ENCODE data around the gene SLC35A1. TPM values are rescaled to one million over a fixed set of nuclear protein-coding genes. Genes with fewer than 3 reads are reported as not detected.

SLC35A1 gene
- total RNA-seq, 2 experiments from 2014 or later, result 3.8 to 4.9 TPM

DNA sequence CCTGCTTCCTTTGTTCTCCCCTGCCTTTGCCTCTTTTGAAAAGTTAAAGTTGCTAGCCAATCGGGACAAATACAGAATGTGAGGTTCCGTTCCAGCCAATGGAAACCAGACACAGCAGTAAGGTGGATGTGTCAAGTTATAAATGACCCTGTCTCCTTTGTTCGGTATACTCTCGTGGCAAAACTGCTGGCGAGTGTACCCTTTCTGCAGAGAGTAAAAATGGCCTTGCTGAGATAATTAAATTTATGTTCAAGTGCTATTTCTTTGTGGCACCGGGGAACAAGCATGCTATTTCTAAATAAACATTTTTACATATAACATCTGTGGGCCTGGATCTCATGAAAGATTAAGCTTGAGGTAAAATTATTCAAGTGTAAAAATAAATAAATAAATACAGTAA lies 66.8 kb downstream of the SLC35A1 start:
- Histone ChIP-seq H3K9me3 (ENCODE audit: control insufficient read depth in 1 of 2, insufficient read depth in 1 of 2, low read length in 2 of 2) (peaks cover 0 to 8% of the 10 kb centered on the region in 2 experiments), H3K27me3 (ENCODE audit: control insufficient read depth in 1 of 2, insufficient read depth in 2 of 2, low read length in 2 of 2) (no peaks in the 10 kb centered on the region), H3K27ac (ENCODE audit: low read depth in 1 of 2, low read length in 2 of 2) (no peak overlapping the region), H3K36me3 (ENCODE audit: insufficient read depth, low read length) (peaks cover 48% of the 10 kb centered on the region), H3K4me1 (ENCODE audit: insufficient read depth, low read length) (no peaks in the 10 kb centered on the region), H3K4me3 (ENCODE audit: low read length) (no peak overlapping the region)
- DNase-seq (no peak), ATAC-seq (ENCODE audit: poor library complexity) (no peak)
- Mint-ChIP-seq H3K27me3 (no peaks in the 10 kb centered on the region), H3K4me3 (no peak overlapping the region), H3K9me3 (peaks cover 3% of the 10 kb centered on the region), H3K27ac (no peak overlapping the region), H3K4me1 (ENCODE audit: low read depth) (peaks cover 8% of the 10 kb centered on the region), H3K36me3 (ENCODE audit: low read depth) (peaks cover 73% of the 10 kb centered on the region)
- CTCF ChIA-PET, result no interaction called here
- TF ChIP-seq, protein P1, sequence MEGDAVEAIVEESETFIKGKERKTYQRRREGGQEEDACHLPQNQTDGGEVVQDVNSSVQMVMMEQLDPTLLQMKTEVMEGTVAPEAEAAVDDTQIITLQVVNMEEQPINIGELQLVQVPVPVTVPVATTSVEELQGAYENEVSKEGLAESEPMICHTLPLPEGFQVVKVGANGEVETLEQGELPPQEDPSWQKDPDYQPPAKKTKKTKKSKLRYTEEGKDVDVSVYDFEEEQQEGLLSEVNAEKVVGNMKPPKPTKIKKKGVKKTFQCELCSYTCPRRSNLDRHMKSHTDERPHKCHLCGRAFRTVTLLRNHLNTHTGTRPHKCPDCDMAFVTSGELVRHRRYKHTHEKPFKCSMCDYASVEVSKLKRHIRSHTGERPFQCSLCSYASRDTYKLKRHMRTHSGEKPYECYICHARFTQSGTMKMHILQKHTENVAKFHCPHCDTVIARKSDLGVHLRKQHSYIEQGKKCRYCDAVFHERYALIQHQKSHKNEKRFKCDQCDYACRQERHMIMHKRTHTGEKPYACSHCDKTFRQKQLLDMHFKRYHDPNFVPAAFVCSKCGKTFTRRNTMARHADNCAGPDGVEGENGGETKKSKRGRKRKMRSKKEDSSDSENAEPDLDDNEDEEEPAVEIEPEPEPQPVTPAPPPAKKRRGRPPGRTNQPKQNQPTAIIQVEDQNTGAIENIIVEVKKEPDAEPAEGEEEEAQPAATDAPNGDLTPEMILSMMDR (IDR thresholded peaks at IDR 0.05), result no peak
- intact Hi-C loops (cut with DNase I, micrococcal nuclease), result no loop called here
- POLR2A ChIA-PET, result no interaction called here

DNA sequence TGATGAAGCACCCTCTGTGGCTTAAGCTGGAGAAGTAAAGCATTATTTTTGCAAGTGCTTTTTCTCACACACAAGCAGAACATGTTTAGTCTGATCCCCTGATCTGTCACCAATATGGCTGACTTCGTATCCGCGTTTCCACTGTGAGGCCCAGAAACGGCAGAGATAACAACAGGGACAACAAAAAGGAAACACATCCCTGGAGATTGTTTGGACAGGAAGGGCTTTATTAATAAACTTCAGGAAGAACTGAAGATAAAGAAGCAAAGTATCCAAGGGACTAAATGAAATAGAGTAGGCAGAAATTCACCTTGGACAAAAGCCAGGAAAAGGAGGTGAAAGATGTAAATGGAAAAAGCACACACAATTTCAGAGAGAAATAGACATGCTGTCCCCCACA lies 67.8 kb downstream of the SLC35A1 start:
- no peaks in the 10 kb centered on the region for H3K4me1 ChIP-seq (ENCODE audit: insufficient read depth, low read length)
- H3K4me3 ChIP-seq (ENCODE audit: low read length), result no peak overlapping the region
- ChIA-PET CTCF (no interaction called here), POLR2A (interaction anchor here (0.6 kb wide), 2 partner anchors 264 to 725 kb away, joined by 3 read pairs; no protein-coding TSS in a partner anchor)
- DNase-seq (no peak), ATAC-seq (ENCODE audit: poor library complexity) (no peak)
- H3K27me3 Mint-ChIP-seq, result no peaks in the 10 kb centered on the region
- no peak overlapping the region for H3K27ac ChIP-seq (ENCODE audit: low read depth in 1 of 2, low read length in 2 of 2)
- peaks cover 0 to 8% of the 10 kb centered on the region in 2 experiments for H3K9me3 ChIP-seq (ENCODE audit: control insufficient read depth in 1 of 2, insufficient read depth in 1 of 2, low read length in 2 of 2)
- H3K4me1 Mint-ChIP-seq (ENCODE audit: low read depth), result peaks cover 8% of the 10 kb centered on the region
- H3K27ac Mint-ChIP-seq, result no peak overlapping the region
- H3K9me3 Mint-ChIP-seq, result peaks cover 3% of the 10 kb centered on the region
- peaks cover 80% of the 10 kb centered on the region for H3K36me3 Mint-ChIP-seq (ENCODE audit: low read depth)
- peaks cover 58% of the 10 kb centered on the region for H3K36me3 ChIP-seq (ENCODE audit: insufficient read depth, low read length)
- TF ChIP-seq, protein P1 (IDR thresholded peaks at IDR 0.05), result no peak
- no peak overlapping the region for H3K4me3 Mint-ChIP-seq
- no peaks in the 10 kb centered on the region for H3K27me3 ChIP-seq (ENCODE audit: control insufficient read depth in 1 of 2, insufficient read depth in 2 of 2, low read length in 2 of 2)
- intact Hi-C loops (cut with DNase I, micrococcal nuclease), result no loop called here

DNA sequence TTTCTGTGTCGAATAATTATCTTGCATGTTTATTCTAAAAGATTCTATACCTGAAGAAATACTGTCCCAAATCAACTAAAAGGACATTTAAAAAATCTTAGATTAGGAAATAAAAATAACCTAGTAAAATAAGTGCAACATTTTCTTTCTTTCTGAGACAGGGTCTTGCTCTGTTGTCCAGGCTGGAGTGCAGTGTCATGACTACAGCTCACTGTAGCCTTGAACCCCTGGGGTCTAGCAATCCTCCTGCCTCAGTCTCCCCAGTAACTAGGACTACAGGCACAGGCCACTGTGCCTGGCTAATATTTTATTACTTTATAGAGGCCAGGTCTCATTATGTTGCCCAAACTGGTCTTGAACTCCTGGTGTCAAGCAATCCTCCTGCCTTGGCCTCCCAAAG lies 68.3 kb downstream of the SLC35A1 start:
- Mint-ChIP-seq H3K4me3 (no peak overlapping the region), H3K27me3 (no peaks in the 10 kb centered on the region), H3K27ac (no peak overlapping the region), H3K4me1 (ENCODE audit: low read depth) (peaks cover 8% of the 10 kb centered on the region), H3K36me3 (ENCODE audit: low read depth) (peaks cover 85% of the 10 kb centered on the region), H3K9me3 (peaks cover 3% of the 10 kb centered on the region)
- no peak overlapping the region for H3K4me3 ChIP-seq (ENCODE audit: low read length)
- peaks cover 62% of the 10 kb centered on the region for H3K36me3 ChIP-seq (ENCODE audit: insufficient read depth, low read length)
- H3K27ac ChIP-seq (ENCODE audit: low read depth in 1 of 2, low read length in 2 of 2), result no peak overlapping the region
- TF ChIP-seq, protein P1 (IDR thresholded peaks at IDR 0.05), result no peak
- no peaks in the 10 kb centered on the region for H3K4me1 ChIP-seq (ENCODE audit: insufficient read depth, low read length)
- DNase-seq (no peak), ATAC-seq (ENCODE audit: poor library complexity) (no peak)
- CTCF ChIA-PET, result no interaction called here
- no peaks in the 10 kb centered on the region for H3K27me3 ChIP-seq (ENCODE audit: control insufficient read depth in 1 of 2, insufficient read depth in 2 of 2, low read length in 2 of 2)
- POLR2A ChIA-PET, result no interaction called here
- intact Hi-C loops (cut with DNase I, micrococcal nuclease), result no loop called here
- H3K9me3 ChIP-seq (ENCODE audit: control insufficient read depth in 1 of 2, insufficient read depth in 1 of 2, low read length in 2 of 2), result peaks cover 0 to 8% of the 10 kb centered on the region in 2 experiments
